SK-N-SH (cell line): ENCODE measurements around the gene TGFB2.

Experiments used
- CTCF ChIP-seq: fragments of 200-600 bp; sonication (generic); IDR thresholded peaks from 2 replicates; pipeline ENCODE4 v1.6.1; 2017; ENCODE audit warnings: antibody characterized with exemption, mild to moderate bottlenecking, moderate library complexity
- EP300 ChIP-seq, 2 experiments: IDR thresholded peaks; 2 replicates each; pipeline versions ENCODE4 v1.4.0 to v1.6.1; 2012; ENCODE audit warnings: borderline replicate concordance in 1 of 2, low read depth in 1 of 2, low read length in 1 of 2
- FOXM1 ChIP-seq: IDR thresholded peaks from 2 replicates; pipeline ENCODE4 v1.4.0; 2012; ENCODE audit warnings: low read depth, mild to moderate bottlenecking
- MAX ChIP-seq: IDR thresholded peaks from 2 replicates; pipeline ENCODE4 v1.4.0; 2012; ENCODE audit warnings: low read depth
- POLR2AphosphoS5 ChIP-seq: IDR thresholded peaks from 2 replicates; pipeline ENCODE4 v1.6.1; 2012; ENCODE audit warnings: low read depth, low read length

DNA sequence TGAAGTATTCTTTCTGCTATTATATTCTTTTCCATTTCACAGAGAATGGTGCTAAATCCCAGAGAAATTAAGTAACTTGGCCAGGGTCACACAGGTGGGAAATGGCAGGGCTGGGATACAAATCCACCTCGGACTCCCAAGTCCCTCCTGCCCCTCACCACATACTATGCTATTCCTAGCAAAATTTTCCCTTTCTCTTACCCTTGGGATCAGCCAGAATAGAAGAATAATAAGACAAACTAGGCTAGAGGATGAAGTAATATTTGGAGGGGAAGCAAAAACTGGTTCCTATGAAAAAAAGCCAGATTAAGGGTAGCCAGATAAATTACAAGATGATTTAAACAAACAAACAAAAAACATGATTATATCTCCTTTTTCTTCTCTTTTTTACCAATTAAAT, 62.5 kb downstream of the TGFB2 start:
- TF ChIP-seq EP300 (IDR thresholded peaks at IDR 0.05; ENCODE audit: borderline replicate concordance in 1 of 2, low read depth in 1 of 2, low read length in 1 of 2) (no peak), MAX (no peak), CTCF (no peak), FOXM1 (no peak), POLR2AphosphoS5 (no peak)
